GM12801 (cell line): ENCODE results near the gene RPTOR.

Experiments
- CTCF ChIP-seq: IDR thresholded peaks from one replicate; pipeline ENCODE4 v1.5.1; 2011; ENCODE audit warnings: control low read depth; ENCODE audit not compliant: insufficient read length; ENCODE audit errors: extremely low read depth

RPTOR gene

GRCh38 chr17:80630560-80631120 lies 86.0 kb downstream of the RPTOR start:
- TF ChIP-seq CTCF, result no peak

GRCh38 chr17:80631142-80632045 lies 86.8 kb downstream of the RPTOR start:
- no peak for TF ChIP-seq CTCF

GRCh38 chr17:80632046-80632581 lies 87.5 kb downstream of the RPTOR start:
- no peak for TF ChIP-seq CTCF

- TF ChIP-seq CTCF, result no peak
Measured at GRCh38 chr17:80633207-80633606, 88.6 kb downstream of the RPTOR start.

GRCh38 chr17:80633994-80634566 lies 89.4 kb downstream of the RPTOR start:
- no peak for TF ChIP-seq CTCF

GRCh38 chr17:80636361-80637018 lies 91.9 kb downstream of the RPTOR start:
- TF ChIP-seq CTCF, result no peak
